Kidney (tissue), 14 donors: ENCODE measurements around the gene PPP6R1. TPM values are rescaled to one million over a fixed set of nuclear protein-coding genes. Genes with fewer than 3 reads are reported as not detected.

Source experiments
- DNase-seq, 5 donors: peaks; one replicate each; pipeline ENCODE4 v3.0.0-alpha.2; 2013 to 2020
- FAIRE-seq: peaks from 2 replicates; lab custom pipeline; 2012; peaks lifted over from hg19 to GRCh38; lab: Jason Lieb, UNC
- H3K27ac ChIP-seq, 2 donors: one replicate each; pipeline ENCODE4 v1.7.0; 2013; ENCODE audit warnings: low read depth in 2 of 2, low read length in 2 of 2, inconsistent platforms in 1 of 2
- H3K27me3 ChIP-seq: one replicate; pipeline ENCODE4 v1.7.1; 2013; ENCODE audit warnings: low read length, inconsistent platforms; ENCODE audit not compliant: control insufficient read depth, insufficient read depth
- H3K36me3 ChIP-seq, 3 donors: one replicate each; pipeline versions ENCODE4 v1.7.0 to v1.7.1; 2013; ENCODE audit warnings: low read length in 3 of 3, control low read depth in 1 of 3, inconsistent platforms in 1 of 3; ENCODE audit not compliant: insufficient read depth in 3 of 3, control insufficient read depth in 2 of 3
- H3K4me1 ChIP-seq, 3 donors: one replicate each; pipeline versions ENCODE4 v1.7.0 to v1.7.1; 2013; ENCODE audit warnings: low read length in 3 of 3, inconsistent platforms in 1 of 3, low read depth in 1 of 3; ENCODE audit not compliant: control insufficient read depth in 2 of 3, insufficient read depth in 2 of 3
- H3K4me3 ChIP-seq, 3 donors: one replicate each; pipeline versions ENCODE4 v1.7.0 to v1.8.1; 2013; ENCODE audit warnings: low read length in 3 of 3, control low read depth in 1 of 3, inconsistent platforms in 1 of 3
- H3K9ac ChIP-seq, 3 donors: one replicate each; pipeline versions ENCODE4 v1.7.0 to v1.7.1; 2013; ENCODE audit warnings: low read length in 3 of 3, control low read depth in 1 of 3, inconsistent platforms in 1 of 3
- H3K9me3 ChIP-seq, 3 donors: one replicate each; pipeline versions ENCODE4 v1.7.0 to v1.7.1; 2013; ENCODE audit warnings: low read length in 3 of 3, control low read depth in 1 of 3, inconsistent platforms in 1 of 3; ENCODE audit not compliant: control insufficient read depth in 2 of 3, insufficient read depth in 1 of 3
- CTCF ChIP-seq: IDR thresholded peaks from 3 replicates; pipeline ENCODE4 v1.5.1; 2012; ENCODE audit warnings: mild to moderate bottlenecking, moderate library complexity, borderline replicate concordance; ENCODE audit not compliant: insufficient read depth; ENCODE audit errors: extremely low read depth
- intact Hi-C: fragments of 100-400 bp; cut with DNase I; formaldehyde crosslinking; loops from one replicate; pipeline ENCODE4 v1.11.1; 2022
- polyA plus RNA-seq: library from polyadenylated mRNA; stranded (reverse); fragments of 350-450 nt; fragmentation: Illumina TruSeq; extraction: RNeasy Lipid Tissue Mini Kit (QIAGEN cat#74804); gene quantifications from one replicate; pipeline ENCODE4 v1.2.3, GENCODE V29; 2014; ENCODE audit warnings: low read depth, low replicate concordance; ENCODE audit not compliant: insufficient read depth
- total RNA-seq: library from RNA; stranded (reverse); fragmentation: NEBNext Ultra II Directional; extraction: Animal tissue kit (Norgen Biotek cat#: 25700); gene quantifications from one replicate; pipeline ENCODE4 v1.2.1, GENCODE V29; 2021
- donor health status: control.
- donor health status: control.
- donor health status: control.
- donor health status: control.
- donor health status: control.
- donor health status: DM: yes; HTN: yes; CAD: no.
- donor health status: Normal renal cell carcinoma (clear cell type).

The PPP6R1 gene
- total and polyA plus RNA-seq, 2 donors from 2014 or later = 30.6 to 61.6 TPM

GRCh38 chr19:55193481-55193880 is 65.3 kb downstream of the PPP6R1 start:
- intact Hi-C loops = no loop called here
- Histone ChIP-seq H3K4me3 (no peak overlapping the region), H3K27ac (no peak overlapping the region), H3K36me3 (no peaks in the 10 kb centered on the region), H3K4me1 (no peaks in the 10 kb centered on the region), H3K9me3 (no peaks in the 10 kb centered on the region), H3K27me3 (no peaks in the 10 kb centered on the region), H3K9ac (no peak overlapping the region)
- DNase-seq = no peak
- no peak for TF ChIP-seq CTCF
- no peak for FAIRE-seq

GRCh38 chr19:55189403-55189835 is 69.4 kb downstream of the PPP6R1 start:
- DNase-seq = no peak
- Histone ChIP-seq H3K27ac (no peak overlapping the region), H3K9ac (no peak overlapping the region), H3K36me3 (no peaks in the 10 kb centered on the region), H3K4me3 (no peak overlapping the region), H3K9me3 (no peaks in the 10 kb centered on the region), H3K4me1 (no peaks in the 10 kb centered on the region), H3K27me3 (no peaks in the 10 kb centered on the region)
- FAIRE-seq = no peak
- intact Hi-C loops = no loop called here
- no peak for TF ChIP-seq CTCF

GRCh38 chr19:55188625-55189024 is 70.2 kb downstream of the PPP6R1 start:
- Histone ChIP-seq H3K4me3 (no peak overlapping the region), H3K4me1 (no peaks in the 10 kb centered on the region), H3K27me3 (no peaks in the 10 kb centered on the region), H3K9me3 (no peaks in the 10 kb centered on the region), H3K27ac (no peak overlapping the region), H3K9ac (no peak overlapping the region), H3K36me3 (no peaks in the 10 kb centered on the region)
- intact Hi-C loops = no loop called here
- FAIRE-seq = no peak
- DNase-seq = peak in 1 of 5 donors; percentile 25
- TF ChIP-seq CTCF = no peak

- no peak for TF ChIP-seq CTCF
- Histone ChIP-seq H3K9ac (no peak overlapping the region), H3K36me3 (no peaks in the 10 kb centered on the region), H3K9me3 (no peaks in the 10 kb centered on the region), H3K27ac (no peak overlapping the region), H3K27me3 (peaks cover 1% of the 10 kb centered on the region), H3K4me3 (no peak overlapping the region), H3K4me1 (no peaks in the 10 kb centered on the region)
- intact Hi-C loops = no loop called here
- FAIRE-seq (no peak), DNase-seq (no peak)
Observed at GRCh38 chr19:55186080-55186479, 72.7 kb downstream of the PPP6R1 start.
